NCI-H2081 treated with DMSO at 0.1 percent for 48 hours (cell line): ENCODE results near the gene TNIP3.
"Not testable (repeated sequence)": the region's sequence is repeated elsewhere in the genome, so short reads cannot be mapped to it uniquely, and the experiment has no call there.

Experiments used
- DNase-seq: peaks from one replicate; lab custom pipeline; 2025; lab: John Stamatoyannopoulos, UW

TNIP3 gene

GRCh38 chr4:121177246-121178137 is 13.4 kb upstream of the TNIP3 start:
- DNase-seq: no peak

GRCh38 chr4:121176082-121176934 is 12.2 kb upstream of the TNIP3 start:
- DNase-seq: no peak

GRCh38 chr4:121171477-121171876 is 7.4 kb upstream of the TNIP3 start:
- not testable (repeated sequence) for DNase-seq

- DNase-seq: no peak
Measured at GRCh38 chr4:121168446-121169281, 4.5 kb upstream of the TNIP3 start.

- no peak for DNase-seq
Measured at GRCh38 chr4:121166976-121167375, 2.9 kb upstream of the TNIP3 start.

GRCh38 chr4:121165206-121165605 is 1.1 kb upstream of the TNIP3 start:
- DNase-seq: no peak

GRCh38 chr4:121156822-121157769 is 7.0 kb downstream of the TNIP3 start:
- DNase-seq: no peak

GRCh38 chr4:121155893-121156292 is 8.2 kb downstream of the TNIP3 start:
- DNase-seq: no peak

- no peak for DNase-seq
Measured at GRCh38 chr4:121154103-121154515, 10.0 kb downstream of the TNIP3 start.

- no peak for DNase-seq
Measured at GRCh38 chr4:121151942-121152341, 12.2 kb downstream of the TNIP3 start.

- no peak for DNase-seq
Measured at GRCh38 chr4:121150486-121150885, 13.6 kb downstream of the TNIP3 start.

- DNase-seq: no peak
Measured at GRCh38 chr4:121150003-121150402, 14.1 kb downstream of the TNIP3 start.

- DNase-seq: no peak
Measured at GRCh38 chr4:121148621-121149020, 15.5 kb downstream of the TNIP3 start.

GRCh38 chr4:121148000-121148399 is 16.1 kb downstream of the TNIP3 start:
- no peak for DNase-seq

GRCh38 chr4:121146530-121146929 is 17.6 kb downstream of the TNIP3 start:
- no peak for DNase-seq

- DNase-seq: no peak
Measured at GRCh38 chr4:121145430-121145829, 18.7 kb downstream of the TNIP3 start.

- DNase-seq: no peak
Measured at GRCh38 chr4:121144021-121144420, 20.1 kb downstream of the TNIP3 start.

- no peak for DNase-seq
Measured at GRCh38 chr4:121143131-121143530, 21.0 kb downstream of the TNIP3 start.

- DNase-seq: no peak
Measured at GRCh38 chr4:121140716-121141460, 23.2 kb downstream of the TNIP3 start.
